Bronchial epithelial cell (primary cell): ENCODE data around the gene LZTS2. TPM values are rescaled to one million over a fixed set of nuclear protein-coding genes. Genes with fewer than 3 reads are reported as not detected.

Experiments used
- DNase-seq: peaks from one replicate; pipeline ENCODE4 v3.0.0-alpha.2; 2010; ENCODE audit warnings: low read depth
- FAIRE-seq: peaks from 2 replicates; lab custom pipeline; 2011; peaks lifted over from hg19 to GRCh38; lab: Jason Lieb, UNC
- H3K27me3 ChIP-seq: 2 replicates; pipeline ENCODE4 v1.5.1; 2011; ENCODE audit warnings: low read length; ENCODE audit not compliant: control insufficient read depth, insufficient read depth
- H3K36me3 ChIP-seq: 2 replicates; pipeline ENCODE4 v1.5.1; 2011; ENCODE audit warnings: low read length; ENCODE audit not compliant: control insufficient read depth, insufficient read depth
- H3K4me3 ChIP-seq: 2 replicates; pipeline ENCODE4 v1.5.1; 2011; ENCODE audit warnings: mild to moderate bottlenecking, low read depth, low read length, control low read depth
- CTCF ChIP-seq: IDR thresholded peaks from 2 replicates; pipeline ENCODE4 v1.5.1; 2011; ENCODE audit warnings: mild to moderate bottlenecking, moderate library complexity, low read length, control low read depth, inconsistent platforms; ENCODE audit not compliant: insufficient read depth, severe bottlenecking
- total RNA-seq: library from RNA; depleted of rRNA; stranded (reverse); fragments of >200 nt; gene quantifications from 2 replicates; pipeline ENCODE4 v1.2.1, GENCODE V29; 2014

The LZTS2 gene
- total RNA-seq, 1 donor from 2014 or later, result 30.0 TPM

- no peak for FAIRE-seq
- H3K36me3 ChIP-seq, result peaks cover 20% of the 10 kb centered on the region
- TF ChIP-seq CTCF, result no peak
- no peaks in the 10 kb centered on the region for H3K27me3 ChIP-seq
- no peak for DNase-seq
- no peak overlapping the region for H3K4me3 ChIP-seq
These were observed 35.7 kb downstream of the LZTS2 start for GRCh38 chr10:101035314-101035713.

DNA sequence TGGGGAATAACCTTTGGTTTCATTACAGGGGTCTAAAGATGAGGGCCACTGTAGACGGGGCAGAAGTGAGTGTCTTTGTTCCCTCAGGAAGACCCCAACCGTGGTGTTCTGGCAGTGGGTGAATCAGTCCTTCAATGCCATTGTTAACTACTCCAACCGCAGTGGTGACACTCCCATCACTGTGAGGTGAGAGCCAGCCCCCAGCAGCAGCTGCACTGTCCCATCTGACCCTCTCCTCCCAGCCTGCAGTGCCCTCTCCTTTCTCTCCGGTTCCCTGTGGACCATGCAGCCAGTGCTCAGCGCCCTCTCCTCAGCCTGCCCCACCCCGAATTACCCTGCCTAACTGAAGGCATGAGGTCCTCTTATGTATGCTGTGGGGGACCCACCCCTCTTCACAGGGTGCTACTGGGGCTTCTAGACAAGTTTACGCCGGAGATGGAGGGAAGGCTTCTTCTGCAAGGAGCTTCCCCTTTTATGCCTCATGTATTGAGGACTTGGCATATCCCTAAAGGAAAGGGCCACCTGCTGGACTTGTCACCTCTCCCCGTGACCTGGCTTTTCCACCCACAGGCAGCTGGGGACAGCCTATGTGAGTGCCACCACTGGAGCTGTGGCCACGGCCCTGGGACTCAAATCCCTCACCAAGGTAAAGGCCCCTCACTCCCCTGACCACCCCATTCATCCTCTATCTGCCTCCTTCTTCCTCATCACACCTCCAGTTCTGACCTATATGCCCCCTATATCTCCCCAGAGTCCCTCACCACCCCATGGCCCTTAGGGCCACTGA lies 36.5 kb downstream of the LZTS2 start:
- FAIRE-seq (no peak), DNase-seq (no peak)
- H3K4me3 ChIP-seq, result no peak overlapping the region
- H3K36me3 ChIP-seq, result peaks cover 20% of the 10 kb centered on the region
- TF ChIP-seq CTCF, result no peak
- H3K27me3 ChIP-seq, result no peaks in the 10 kb centered on the region

DNA sequence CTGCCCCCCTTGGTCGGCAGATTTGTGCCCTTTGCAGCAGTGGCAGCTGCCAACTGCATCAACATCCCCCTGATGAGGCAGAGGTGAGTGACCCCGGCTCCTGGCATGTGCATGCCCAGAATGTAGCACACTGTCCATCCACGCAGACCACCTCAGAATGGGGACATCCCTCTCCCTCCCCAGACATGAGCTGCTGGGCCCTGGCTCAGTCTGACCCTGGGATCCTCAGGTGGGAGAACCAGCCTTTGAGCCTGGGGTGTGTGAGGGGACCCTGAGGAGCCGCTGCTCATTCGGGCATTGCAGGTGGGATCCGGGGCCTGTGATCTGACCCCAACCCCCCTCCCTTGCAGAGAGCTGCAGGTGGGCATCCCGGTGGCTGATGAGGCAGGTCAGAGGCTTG lies 37.1 kb downstream of the LZTS2 start:
- peaks cover 20% of the 10 kb centered on the region for H3K36me3 ChIP-seq
- FAIRE-seq, result no peak
- TF ChIP-seq CTCF, result no peak
- H3K27me3 ChIP-seq, result no peaks in the 10 kb centered on the region
- no peak for DNase-seq
- no peak overlapping the region for H3K4me3 ChIP-seq

DNA sequence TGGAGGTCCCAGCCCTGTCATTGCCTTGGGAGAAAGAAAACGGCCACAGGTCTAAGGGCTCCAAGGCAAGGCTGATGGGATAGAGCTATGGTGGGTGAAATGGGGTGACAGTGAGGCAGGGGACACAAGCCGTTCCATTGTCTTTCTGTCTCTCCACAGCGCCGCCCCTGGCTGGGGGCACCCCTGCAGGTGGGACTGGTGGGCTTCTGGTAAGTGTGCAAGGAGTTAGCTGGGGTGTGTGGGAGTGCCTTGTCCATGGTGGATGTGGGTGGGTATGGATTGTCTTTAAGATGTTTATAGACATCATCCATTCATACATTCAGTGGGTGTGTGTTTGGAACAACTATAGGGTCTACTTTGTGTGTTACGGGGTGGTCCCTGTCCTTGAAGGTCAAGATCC lies 38.9 kb downstream of the LZTS2 start:
- Histone ChIP-seq H3K36me3 (peaks cover 20% of the 10 kb centered on the region), H3K4me3 (no peak overlapping the region), H3K27me3 (no peaks in the 10 kb centered on the region)
- FAIRE-seq, result no peak
- TF ChIP-seq CTCF, result no peak
- DNase-seq, result no peak

GRCh38 chr10:101040061-101040460 lies 40.5 kb downstream of the LZTS2 start:
- Histone ChIP-seq H3K4me3 (no peak overlapping the region), H3K36me3 (peaks cover 20% of the 10 kb centered on the region), H3K27me3 (no peaks in the 10 kb centered on the region)
- TF ChIP-seq CTCF, result no peak
- FAIRE-seq, result no peak
- no peak for DNase-seq

GRCh38 chr10:101040851-101041250 lies 41.2 kb downstream of the LZTS2 start:
- DNase-seq (no peak), FAIRE-seq (no peak)
- no peak overlapping the region for H3K4me3 ChIP-seq
- no peaks in the 10 kb centered on the region for H3K27me3 ChIP-seq
- H3K36me3 ChIP-seq, result peaks cover 14% of the 10 kb centered on the region
- TF ChIP-seq CTCF, result no peak
